Measurements from ENCODE around the gene USP7. TPM values are rescaled to one million over a fixed set of nuclear protein-coding genes. Genes with fewer than 3 reads are reported as not detected.
A peak's percentile ranks its signal among the peaks of the same experiment; 100 is the strongest.

Gene USP7
- total and polyA plus RNA-seq, 10 of the 15 experiments (the other 5 are each of a cell fraction or from before 2014, with no cell fraction given): 16.2 to 133 (median 60.5) TPM

GRCh38 chr16:9008601-9009260, 45.0 kb upstream of the USP7 start (continued):
- TF ChIP-seq SKIL (IDR thresholded peaks at IDR 0.05; ENCODE audit: low read depth, poor library complexity, severe bottlenecking): no peak
- TF ChIP-seq SP1 (IDR thresholded peaks at IDR 0.05; ENCODE audit: low read depth, low read length): no peak
- TF ChIP-seq BCL3 (IDR thresholded peaks at IDR 0.05; ENCODE audit: borderline replicate concordance, insufficient read depth, low read depth, low read length, poor library complexity, severe bottlenecking): no peak
- no peak for TF ChIP-seq GABPA (IDR thresholded peaks at IDR 0.05; ENCODE audit: low read depth)
- TF ChIP-seq GATAD2B (conservative IDR thresholded peaks at IDR 0.05; ENCODE audit: low read depth): peak; percentile 71; the same call in 1 of the 2 replicates
- TF ChIP-seq YBX1 (IDR thresholded peaks at IDR 0.05): no peak
- no peak for TF ChIP-seq ASH2L (IDR thresholded peaks at IDR 0.05; ENCODE audit: borderline replicate concordance, low read depth)
- no peak for TF ChIP-seq NBN (IDR thresholded peaks at IDR 0.05)
- TF ChIP-seq POLR2A (IDR thresholded peaks at IDR 0.05; ENCODE audit: low read depth, low read length): no peak
- TF ChIP-seq TBL1XR1 (IDR thresholded peaks at IDR 0.05; ENCODE audit: low read depth, low read length): no peak
- TF ChIP-seq HDGF (IDR thresholded peaks at IDR 0.05): no peak
- TF ChIP-seq TCF12 (IDR thresholded peaks at IDR 0.05; ENCODE audit: low read depth, low read length): 0 out of 2 replicates have a peak, but pooled peaks have one; percentile 33
- no peak for TF ChIP-seq BCLAF1 (IDR thresholded peaks at IDR 0.05)
- TF ChIP-seq CBX5 (IDR thresholded peaks at IDR 0.05; ENCODE audit: low read depth): no peak
- TF ChIP-seq ATF3 (IDR thresholded peaks at IDR 0.05; ENCODE audit: borderline replicate concordance, extremely low read depth, low read depth, low read length): no peak
- TF ChIP-seq NKRF (conservative IDR thresholded peaks at IDR 0.05): no peak
- no peak for TF ChIP-seq ZZZ3 (IDR thresholded peaks at IDR 0.05; ENCODE audit: control insufficient read depth, insufficient read length, low read depth)
- no peak for TF ChIP-seq NFYA (IDR thresholded peaks at IDR 0.05; ENCODE audit: borderline replicate concordance, low read depth, low read length)
- no peak for TF ChIP-seq CREB1 (IDR thresholded peaks at IDR 0.05; ENCODE audit: low read depth)
- peak; percentile 76 for TF ChIP-seq NR2F1 (conservative IDR thresholded peaks at IDR 0.05)
- no peak for TF ChIP-seq TAF1 (IDR thresholded peaks at IDR 0.05; ENCODE audit: borderline replicate concordance, low read depth, low read length)
- no peak for TF ChIP-seq SREBF1 (IDR thresholded peaks at IDR 0.05; ENCODE audit: low read length)

Measured in GM12878 (cell line).